GM12878 (cell line): ENCODE data around the gene GKN2. TPM values are rescaled to one million over a fixed set of nuclear protein-coding genes. Genes with fewer than 3 reads are reported as not detected.

ENCODE experiments used
- ATAC-seq: fragments of 200-7000 bp; cut with Tn5 transposase; 3 replicates; pipeline ENCODE4 v1.9.1; 2020; ENCODE audit warnings: mild to moderate bottlenecking, moderate library complexity
- BruUV-seq: library from RNA; stranded (reverse); fragments of 400-500 nt; replicated peaks from 2 replicates; lab custom pipeline; 2021; lab: Mats Ljungman, UMichigan
- CTCF ChIA-PET: fragments of 300-600 bp; sonication (Branson Sonifier 250); formaldehyde crosslinking; extraction: SDS; loops from one replicate; lab custom pipeline; 2021; ENCODE audit warnings: inconsistent platforms; lab: Yijun Ruan, JAX
- POLR2A ChIA-PET: fragments of 350-600 bp; formaldehyde crosslinking; extraction: SDS; loops from one replicate; lab custom pipeline; 2021; ENCODE audit warnings: inconsistent platforms; lab: Charles Lee
- RAD21 ChIA-PET: fragments of 300-600 bp; sonication (Branson Sonifier 250); formaldehyde crosslinking; loops from one replicate; lab custom pipeline; 2023; ENCODE audit warnings: antibody characterized with exemption; ENCODE audit not compliant: unreplicated experiment; lab: Charles Lee
- SMC1A ChIA-PET: fragments of 300-600 bp; sonication (Branson Sonifier 250); formaldehyde crosslinking; loops from one replicate; lab custom pipeline; 2023; ENCODE audit not compliant: unreplicated experiment, uncharacterized antibody; lab: Charles Lee
- DNase-seq: peaks from one replicate; pipeline ENCODE4 v3.0.0-alpha.2; 2011; ENCODE audit warnings: low read depth, low spot score
- FAIRE-seq: peaks from 3 replicates; lab custom pipeline; 2011; peaks lifted over from hg19 to GRCh38; lab: Jason Lieb, UNC
- H2AFZ ChIP-seq: 2 replicates; pipeline ENCODE4 v1.6.0; 2011; ENCODE audit warnings: low read depth, low read length, control low read depth; ENCODE audit not compliant: control insufficient read depth
- H3K27ac ChIP-seq: 2 replicates; pipeline ENCODE4 v1.5.1; 2011; ENCODE audit warnings: control low read depth; ENCODE audit not compliant: control insufficient read depth, insufficient read depth
- H3K27me3 ChIP-seq, 2 experiments: replicated peaks in 1 of 2; 2 replicates each; pipeline versions ENCODE4 v1.6.0 to v1.6.1; 2011; ENCODE audit warnings: low read length in 1 of 2; ENCODE audit not compliant: control insufficient read depth in 2 of 2, insufficient read depth in 2 of 2
- H3K36me3 ChIP-seq, 2 experiments: 2 replicates each; pipeline ENCODE4 v1.5.1; 2011; ENCODE audit warnings: low read length in 1 of 2; ENCODE audit not compliant: control insufficient read depth in 2 of 2, insufficient read depth in 2 of 2
- H3K4me1 ChIP-seq: 2 replicates; pipeline ENCODE4 v1.6.1; 2011; ENCODE audit warnings: mild to moderate bottlenecking, low read length, moderate library complexity, mixed read lengths; ENCODE audit not compliant: control insufficient read depth, insufficient read depth
- H3K4me2 ChIP-seq: 2 replicates; pipeline ENCODE4 v1.6.0; 2011; ENCODE audit warnings: control low read depth; ENCODE audit not compliant: control insufficient read depth, insufficient read depth
- H3K4me3 ChIP-seq: fragments of 200-600 bp; sonication (generic); 2 replicates; pipeline ENCODE4 v1.5.1; 2016
- H3K79me2 ChIP-seq: 2 replicates; pipeline ENCODE4 v1.6.0; 2011; ENCODE audit warnings: low read length; ENCODE audit not compliant: control insufficient read depth, insufficient read depth
- H3K9ac ChIP-seq: 2 replicates; pipeline ENCODE4 v1.8.0; 2011; ENCODE audit warnings: low read length, control low read depth, mixed read lengths; ENCODE audit not compliant: control insufficient read depth, insufficient read depth
- H3K9me3 ChIP-seq: replicated peaks from 3 replicates; pipeline ENCODE4 v1.5.1; 2011; ENCODE audit warnings: mild to moderate bottlenecking, low read length; ENCODE audit not compliant: control insufficient read depth, insufficient read depth
- H4K20me1 ChIP-seq: 2 replicates; pipeline ENCODE4 v1.6.0; 2011; ENCODE audit not compliant: control insufficient read depth, insufficient read depth
- ASH2L ChIP-seq: fragments of 300-600, 200-600 bp; sonication (generic); IDR thresholded peaks from 2 replicates; pipeline ENCODE4 v1.6.1; 2017; ENCODE audit warnings: low read depth, mild to moderate bottlenecking, borderline replicate concordance
- BHLHE40 ChIP-seq, 2 experiments: fragments of 450-650 bp in 1 of 2; IDR thresholded peaks; 2 replicates each; pipeline ENCODE4 v1.6.1; 2011 to 2017; ENCODE audit warnings: low read depth in 2 of 2, borderline replicate concordance in 1 of 2, improper control_type of control experiment in 1 of 2, low read length in 1 of 2, mild to moderate bottlenecking in 1 of 2
- CHD2 ChIP-seq: IDR thresholded peaks from 2 replicates; pipeline ENCODE4 v1.6.1; 2011; ENCODE audit warnings: low read depth, low read length, improper control_type of control experiment, borderline replicate concordance
- EED ChIP-seq: sonication (generic); IDR thresholded peaks from 2 replicates; pipeline ENCODE4 v1.6.1; 2016; ENCODE audit warnings: antibody characterized with exemption, low read depth
- EP300 ChIP-seq, 2 experiments: fragments of 150-350 bp in 1 of 2; IDR thresholded peaks; 2 replicates each; pipeline ENCODE4 v1.6.1; 2011 to 2012; ENCODE audit warnings: low read depth in 2 of 2, low read length in 2 of 2, borderline replicate concordance in 1 of 2, improper control_type of control experiment in 1 of 2, inconsistent platforms in 1 of 2; ENCODE audit not compliant: control insufficient read depth in 1 of 2
- HDAC2 ChIP-seq: fragments of 200-600 bp; sonication (generic); IDR thresholded peaks from 2 replicates; pipeline ENCODE4 v1.6.1; 2017
- IKZF1 ChIP-seq: fragments of 450-650 bp; conservative IDR thresholded peaks from 2 replicates; pipeline ENCODE4 v1.6.1; 2017; ENCODE audit warnings: antibody characterized with exemption, mild to moderate bottlenecking
- JUNB ChIP-seq: IDR thresholded peaks from 2 replicates; pipeline ENCODE4 v1.6.1; 2016; ENCODE audit warnings: antibody characterized with exemption, mild to moderate bottlenecking
- KAT2A ChIP-seq: conservative IDR thresholded peaks from 2 replicates; pipeline ENCODE4 v1.6.1; 2011; ENCODE audit warnings: low read depth, low read length; ENCODE audit not compliant: control insufficient read depth
- MYC ChIP-seq: IDR thresholded peaks from 2 replicates; pipeline ENCODE4 v1.6.1; 2011; ENCODE audit warnings: mild to moderate bottlenecking, low read length, moderate library complexity, inconsistent platforms; ENCODE audit not compliant: insufficient read depth, insufficient replicate concordance, insufficient read length, severe bottlenecking
- NBN ChIP-seq: fragments of 450-650 bp; IDR thresholded peaks from 2 replicates; pipeline ENCODE4 v1.6.1; 2016
- NFYA ChIP-seq: IDR thresholded peaks from 2 replicates; pipeline ENCODE4 v1.6.1; 2011; ENCODE audit warnings: low read depth, mild to moderate bottlenecking, low read length, improper control_type of control experiment, borderline replicate concordance
- POLR2A ChIP-seq: IDR thresholded peaks from 2 replicates; pipeline ENCODE4 v1.6.1; 2011; ENCODE audit warnings: low read depth, mild to moderate bottlenecking, low read length
- RFX5 ChIP-seq: IDR thresholded peaks from 2 replicates; pipeline ENCODE4 v1.6.1; 2011; ENCODE audit warnings: low read depth, low read length, improper control_type of control experiment
- SIN3A ChIP-seq: IDR thresholded peaks from 2 replicates; pipeline ENCODE4 v1.6.1; 2012; ENCODE audit warnings: low read depth, low read length, improper control_type of control experiment
- SPI1 ChIP-seq: IDR thresholded peaks from 2 replicates; pipeline ENCODE4 v1.6.1; 2011; ENCODE audit warnings: low read depth, mild to moderate bottlenecking, low read length, moderate library complexity, borderline replicate concordance; ENCODE audit not compliant: insufficient read depth
- TCF3 ChIP-seq: IDR thresholded peaks from 2 replicates; pipeline ENCODE4 v1.6.1; 2012; ENCODE audit warnings: low read depth, mild to moderate bottlenecking, low read length, borderline replicate concordance; ENCODE audit not compliant: insufficient read depth
- YY1 ChIP-seq: IDR thresholded peaks from 2 replicates; pipeline ENCODE4 v1.6.1; 2011; ENCODE audit warnings: low read depth, mild to moderate bottlenecking, low read length
- WGBS: methylation state at CpG from one replicate; pipeline ENCODE4 v1.1.6; 2016; ENCODE audit warnings: low lambda C conversion rate; ENCODE audit not compliant: insufficient replicate concordance, insufficient coverage; ENCODE audit errors: missing lambda C conversion rate; 5-methylcytosine and 5-hydroxymethylcytosine counted together
- in situ Hi-C: fragments of 300-500 bp; cut with MboI; formaldehyde crosslinking; loops from 9 replicates; pipeline ENCODE4 v1.14.3; 2018; ENCODE audit warnings: mixed read lengths
- intact Hi-C: fragments of 100-400 bp; cut with micrococcal nuclease; formaldehyde crosslinking; loops from one replicate; pipeline ENCODE4 v1.14.2; 2022; ENCODE audit not compliant: unreplicated experiment
- polyA plus RNA-seq, 11 experiments: library from polyadenylated mRNA; depleted of rRNA in 4 of 11; unstranded in 6 of 11; stranded (reverse) in 5 of 11; fragments of >200 nt; fragmentation: Nextera tagmentation in 4 of 11; fragmentation: Illumina TruSeq in 1 of 11; extraction: Ambion mirVana in 4 of 11; extraction: Trizol in 1 of 11; gene quantifications; 1 replicate in 1 of 11; 2 replicates in 10 of 11; pipeline versions ENCODE4 v1.2.1 to v1.2.3, GENCODE V29; 2011 to 2016; ENCODE audit warnings: inconsistent platforms in 2 of 11, missing spikeins in 2 of 11, low read depth in 1 of 11
- total RNA-seq, 4 experiments: library from RNA; depleted of rRNA in 3 of 4; stranded (reverse); fragments of >200 nt in 3 of 4; fragmentation: Illumina TruSeq in 1 of 4; extraction: Trizol in 1 of 4; gene quantifications; 2 replicates each; pipeline versions ENCODE4 v1.2.1 to v1.2.3, GENCODE V29; 2013 to 2021
- TF ChIP-seq, protein P1 (sequence below): IDR thresholded peaks from 2 replicates; pipeline ENCODE4 v1.6.1; 2011; ENCODE audit warnings: low read depth, mild to moderate bottlenecking, low read length, moderate library complexity, borderline replicate concordance; ENCODE audit errors: extremely low read depth

The GKN2 gene
- total and polyA plus RNA-seq, 10 of the 15 experiments (the other 5 are each of a cell fraction or from before 2014, with no cell fraction given), result not detected

DNA sequence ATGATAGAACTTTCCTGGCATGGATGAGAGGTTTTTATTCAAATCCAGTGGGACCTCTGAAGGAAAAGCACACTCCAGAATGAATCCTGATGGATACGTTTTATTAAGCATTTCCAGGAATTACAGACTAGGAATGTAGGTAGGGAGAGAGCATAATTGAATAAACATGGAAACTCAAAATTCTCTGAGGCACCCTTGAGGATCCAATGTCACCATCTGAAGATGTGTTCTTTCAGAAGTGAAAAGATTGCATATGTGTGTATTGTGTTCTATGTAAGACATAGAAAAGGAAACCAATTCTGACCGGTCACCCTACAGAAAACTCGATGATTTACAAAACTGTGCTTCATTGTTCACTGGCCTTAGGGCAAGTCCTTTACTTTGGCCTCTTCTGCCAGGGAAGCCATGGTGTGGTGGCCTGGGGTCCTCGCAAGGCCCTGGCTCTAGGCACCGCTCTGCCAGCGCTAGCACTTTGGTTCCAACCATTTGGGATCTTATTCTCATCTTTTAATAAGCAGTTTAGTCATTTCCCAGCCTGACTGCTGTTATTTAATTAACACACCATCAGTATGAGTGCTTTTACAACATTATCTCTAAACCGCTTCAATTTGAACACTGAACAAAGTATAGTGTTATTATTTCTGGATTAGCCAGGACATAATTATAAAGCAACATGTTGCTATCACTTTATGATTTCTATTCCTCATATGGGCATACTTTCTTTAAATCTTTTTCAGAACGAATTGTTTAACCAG is 17.2 kb upstream of the GKN2 start:
- CTCF ChIA-PET, result no interaction called here
- WGBS, result 41% methylated on average over 8 of the region's 8 CpGs

DNA sequence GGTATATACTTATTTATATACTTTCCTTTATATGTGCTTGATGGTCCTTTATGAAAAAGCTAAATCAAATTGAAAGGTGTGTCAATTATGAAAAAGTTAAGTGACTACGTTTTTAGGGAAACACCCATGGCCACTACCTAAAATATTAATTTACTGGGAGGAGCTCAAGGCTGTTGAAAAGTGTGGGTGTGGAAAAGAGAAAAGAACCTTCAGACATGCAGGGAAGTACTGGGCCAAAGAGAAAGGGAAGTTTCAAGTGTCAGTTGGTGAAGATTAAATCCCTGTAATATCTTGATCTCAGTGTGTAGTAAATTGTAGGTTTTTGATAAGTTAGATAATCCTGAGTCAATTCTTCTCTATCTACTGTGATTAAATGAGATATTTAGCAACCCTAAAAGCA is 15.5 kb upstream of the GKN2 start:
- in situ Hi-C loops, result no loop called here
- no peak for TF ChIP-seq SIN3A
- TF ChIP-seq KAT2A, result no peak
- no peak for TF ChIP-seq YY1
- TF ChIP-seq POLR2A, result no peak
- no peak for TF ChIP-seq HDAC2
- no peak for TF ChIP-seq ASH2L
- TF ChIP-seq, protein P1, sequence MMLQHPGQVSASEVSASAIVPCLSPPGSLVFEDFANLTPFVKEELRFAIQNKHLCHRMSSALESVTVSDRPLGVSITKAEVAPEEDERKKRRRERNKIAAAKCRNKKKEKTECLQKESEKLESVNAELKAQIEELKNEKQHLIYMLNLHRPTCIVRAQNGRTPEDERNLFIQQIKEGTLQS, result no peak
- TF ChIP-seq EED, result no peak
- no peak for TF ChIP-seq MYC
- TF ChIP-seq NBN, result no peak
- H3K4me3 ChIP-seq, result no peak overlapping the region

More for the DNA sequence above, 17.2 kb upstream of the GKN2 start:
- FAIRE-seq, result no peak
- no peak for DNase-seq
- H3K27me3 ChIP-seq, result peaks cover 0 to 3% of the 10 kb centered on the region in 2 experiments; a peak in 2 of 4 replicates
- H3K79me2 ChIP-seq, result no peaks in the 10 kb centered on the region
- in situ Hi-C loops, result no loop called here
- no peak overlapping the region for H3K27ac ChIP-seq
- H3K9ac ChIP-seq, result no peak overlapping the region
- H3K9me3 ChIP-seq, result no peaks in the 10 kb centered on the region
- no peaks in the 10 kb centered on the region for H4K20me1 ChIP-seq
- no peaks in the 10 kb centered on the region for H3K4me1 ChIP-seq
- RAD21 ChIA-PET, result no interaction called here
- BruUV-seq, result no TSS peak
- H3K4me3 ChIP-seq, result no peak overlapping the region
- H3K36me3 ChIP-seq, result no peaks in the 10 kb centered on the region
- POLR2A ChIA-PET, result no interaction called here
- intact Hi-C loops, result no loop called here
- H2AFZ ChIP-seq, result no peak overlapping the region
- ATAC-seq, result no peak
- TF ChIP-seq CHD2 (no peak), SPI1 (no peak), BHLHE40 (IDR thresholded peaks at IDR 0.05; ENCODE audit: borderline replicate concordance in 1 of 2, low read depth in 2 of 2, low read length in 1 of 2) (no peak), IKZF1 (no peak), TCF3 (no peak), EP300 (IDR thresholded peaks at IDR 0.05; ENCODE audit: borderline replicate concordance in 1 of 2, control insufficient read depth in 1 of 2, low read depth in 2 of 2, low read length in 2 of 2) (no peak), RFX5 (no peak), NFYA (no peak), JUNB (no peak)
- SMC1A ChIA-PET, result no interaction called here
- no peak overlapping the region for H3K4me2 ChIP-seq

More for the DNA sequence above, 15.5 kb upstream of the GKN2 start:
- POLR2A ChIA-PET, result no interaction called here
- H3K27ac ChIP-seq, result no peak overlapping the region
- H3K9ac ChIP-seq, result no peak overlapping the region
- ATAC-seq (no peak), FAIRE-seq (no peak), DNase-seq (no peak)
- BruUV-seq, result no TSS peak
- H3K4me1 ChIP-seq, result no peaks in the 10 kb centered on the region
- RAD21 ChIA-PET, result no interaction called here
- CTCF ChIA-PET, result no interaction called here
- H3K4me2 ChIP-seq, result no peak overlapping the region
- H4K20me1 ChIP-seq, result no peaks in the 10 kb centered on the region
- H3K9me3 ChIP-seq, result no peaks in the 10 kb centered on the region
- intact Hi-C loops, result no loop called here
- no peaks in the 10 kb centered on the region; a peak in 2 of 4 replicates for H3K27me3 ChIP-seq
- H3K36me3 ChIP-seq, result no peaks in the 10 kb centered on the region
- 9% methylated on average over 1 of the region's 1 CpG for WGBS
- H2AFZ ChIP-seq, result no peak overlapping the region
- SMC1A ChIA-PET, result no interaction called here
- no peaks in the 10 kb centered on the region for H3K79me2 ChIP-seq
